Measurements from ENCODE around the gene HDAC4. TPM values are rescaled to one million over a fixed set of nuclear protein-coding genes. Genes with fewer than 3 reads are reported as not detected.

Gene HDAC4
- total and polyA plus RNA-seq, 2 of the 8 experiments (the other 6 are each of a cell fraction or from before 2014, with no cell fraction given) = 15.4 to 31.5 TPM

DNA sequence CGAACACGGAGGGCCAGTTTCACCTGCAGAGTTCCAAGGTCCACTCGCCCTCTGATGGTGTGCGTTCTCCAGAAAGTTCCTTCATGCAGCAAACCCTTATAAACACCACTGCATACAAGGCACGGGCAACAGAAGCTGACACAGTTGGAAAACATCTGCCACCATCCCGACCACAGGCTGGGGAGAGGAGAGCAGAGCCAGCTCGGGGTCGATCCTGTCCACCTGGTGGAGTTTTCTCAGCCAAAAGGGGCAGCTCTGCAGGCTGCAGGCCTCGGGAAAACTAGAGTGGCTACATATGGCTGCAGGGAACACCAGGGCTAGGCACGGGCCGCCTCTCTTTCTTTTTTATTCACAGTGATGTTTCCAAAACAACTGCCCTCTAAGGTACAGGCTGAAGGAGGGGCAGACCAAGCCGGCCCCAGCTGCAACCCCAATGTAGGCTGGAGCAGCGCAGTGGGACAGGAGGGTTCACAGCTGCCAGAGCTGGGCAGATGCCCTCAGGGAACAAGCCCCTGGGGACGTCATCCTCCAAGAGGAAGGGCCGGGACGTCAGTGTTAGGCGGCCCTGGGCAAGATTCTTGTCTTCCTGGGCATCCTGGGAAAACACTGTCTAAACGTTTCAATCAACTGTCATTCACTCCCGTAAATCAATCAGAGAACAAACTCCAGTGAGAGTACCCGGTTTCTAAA lies 278.3 kb downstream of the HDAC4 start:
- no peak overlapping the region for H3K4me3 ChIP-seq (ENCODE audit: extremely low read depth in 1 of 4, insufficient read depth in 2 of 4, low read depth in 3 of 4, low read length in 4 of 4)
- no peak overlapping the region for H2AFZ ChIP-seq (ENCODE audit: low read length)
- H3K27ac ChIP-seq (ENCODE audit: low read depth, low read length) = no peak overlapping the region
- H3K79me1 ChIP-seq (ENCODE audit: low read depth, low read length) = no peaks in the 10 kb centered on the region
- no peak overlapping the region for H2BK120ac ChIP-seq (replicated peaks; ENCODE audit: low read depth, low read length)
- no peak overlapping the region for H3K4me2 ChIP-seq (ENCODE audit: insufficient read depth in 1 of 2, low read depth in 2 of 2, low read length in 2 of 2)
- H3K4me1 ChIP-seq (replicated peaks in 1 of 4; ENCODE audit: control insufficient read depth in 3 of 4, insufficient read depth in 4 of 4, low read length in 3 of 4) = no peaks in the 10 kb centered on the region
- no peaks in the 10 kb centered on the region for H3K23me2 ChIP-seq (ENCODE audit: low read depth, low read length)
- no peak overlapping the region for H3K4ac ChIP-seq (replicated peaks; ENCODE audit: insufficient read length, low read depth, low read length)
- H4K8ac ChIP-seq (ENCODE audit: extremely low read depth, insufficient read depth, low read length) = no peak overlapping the region
- ChIA-PET CTCF (ENCODE audit: partially characterized antibody) (no interaction called here), POLR2A (ENCODE audit: partially characterized antibody) (no interaction called here)
- no peak overlapping the region for H2BK5ac ChIP-seq (ENCODE audit: low read depth, low read length)
- H4K91ac ChIP-seq (replicated peaks; ENCODE audit: insufficient read length, low read length) = no peak overlapping the region
- peaks cover 0 to 6% of the 10 kb centered on the region in 2 experiments; a peak in 1 of 4 replicates for H3K9me3 ChIP-seq (ENCODE audit: insufficient read depth in 2 of 2, low read depth in 1 of 2, low read length in 1 of 2)
- H2BK12ac ChIP-seq (ENCODE audit: low read depth, low read length) = no peak overlapping the region
- no peaks in the 10 kb centered on the region for H3K79me2 ChIP-seq (ENCODE audit: control insufficient read depth in 1 of 2, insufficient read depth in 2 of 2, low read length in 2 of 2)
- no peak overlapping the region for H2BK15ac ChIP-seq (ENCODE audit: low read length)
- H3K56ac ChIP-seq (replicated peaks; ENCODE audit: insufficient read length, low read depth, low read length) = no peak overlapping the region
- DNase-seq (ENCODE audit: low read depth in 1 of 2, low spot score in 2 of 2) = no peak
- H2AK5ac ChIP-seq (ENCODE audit: low read depth, low read length) = no peak overlapping the region
- H4K20me1 ChIP-seq (replicated peaks in 1 of 2; ENCODE audit: control insufficient read depth in 1 of 2, insufficient read depth in 2 of 2, low read length in 2 of 2) = no peaks in the 10 kb centered on the region
- no peak overlapping the region for H3K14ac ChIP-seq (ENCODE audit: insufficient read length)
- no peak overlapping the region for H3K18ac ChIP-seq (ENCODE audit: extremely low read depth, low read length)
- H3K27me3 ChIP-seq (replicated peaks in 1 of 4; ENCODE audit: control insufficient read depth in 3 of 4, extremely low read depth in 1 of 4, insufficient read depth in 3 of 4, low read length in 3 of 4) = no peaks in the 10 kb centered on the region
- H3K23ac ChIP-seq (ENCODE audit: insufficient read length) = no peak overlapping the region
- H3K9ac ChIP-seq (replicated peaks in 1 of 4; ENCODE audit: extremely low read depth in 1 of 4, low read depth in 3 of 4, low read length in 3 of 4) = no peak overlapping the region
- no peak overlapping the region for H2BK20ac ChIP-seq (ENCODE audit: low read length)
- no peak overlapping the region for H4K5ac ChIP-seq (ENCODE audit: insufficient read length, low read depth, low read length)
- peaks cover 9 to 25% (median 19%) of the 10 kb centered on the region in 4 experiments for H3K36me3 ChIP-seq (ENCODE audit: control insufficient read depth in 2 of 4, insufficient read depth in 4 of 4, low read length in 3 of 4)
- no peak for FAIRE-seq
- WGBS, 2 experiments (ENCODE audit: extremely low coverage in 1 of 2, insufficient coverage in 1 of 2, insufficient read length in 1 of 2, insufficient replicate concordance in 2 of 2, low coverage in 1 of 2, low lambda C conversion rate in 2 of 2, missing lambda C conversion rate in 1 of 2) = 91% methylated on average over 18 of the region's 20 CpGs; no CpG with 5 or more reads in 1 of the 2 experiments
- TF ChIP-seq EZH2 (IDR thresholded peaks at IDR 0.05; ENCODE audit: low read depth, low read length, severe bottlenecking) (no peak), RBBP5 (IDR thresholded peaks at IDR 0.05; ENCODE audit: borderline replicate concordance, low read depth, low read length) (no peak), RAD21 (IDR thresholded peaks at IDR 0.05 in 1 of 2, conservative IDR thresholded peaks at IDR 0.05 in 1 of 2; ENCODE audit: low read depth in 2 of 2, low read length in 2 of 2) (no peak), HDAC2 (IDR thresholded peaks at IDR 0.05; ENCODE audit: borderline replicate concordance in 1 of 2, low read depth in 2 of 2, low read length in 2 of 2) (no peak), GTF2F1 (IDR thresholded peaks at IDR 0.05; ENCODE audit: borderline replicate concordance, low read depth, low read length) (no peak), FOSL1 (IDR thresholded peaks at IDR 0.05; ENCODE audit: insufficient read depth, low read depth, low read length) (no peak), SRF (IDR thresholded peaks at IDR 0.05; ENCODE audit: low read depth, low read length) (no peak), SIX5 (IDR thresholded peaks at IDR 0.05; ENCODE audit: low read depth, low read length) (no peak), NRF1 (IDR thresholded peaks at IDR 0.05; ENCODE audit: low read depth, low read length) (no peak), BCL11A (IDR thresholded peaks at IDR 0.05; ENCODE audit: low read depth in 2 of 2, low read length in 2 of 2) (no peak), GABPA (IDR thresholded peaks at IDR 0.05; ENCODE audit: borderline replicate concordance, insufficient read depth, low read length) (no peak)
- TF ChIP-seq, protein P1, sequence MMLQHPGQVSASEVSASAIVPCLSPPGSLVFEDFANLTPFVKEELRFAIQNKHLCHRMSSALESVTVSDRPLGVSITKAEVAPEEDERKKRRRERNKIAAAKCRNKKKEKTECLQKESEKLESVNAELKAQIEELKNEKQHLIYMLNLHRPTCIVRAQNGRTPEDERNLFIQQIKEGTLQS (IDR thresholded peaks at IDR 0.05; ENCODE audit: insufficient read depth, low read depth, low read length) = no peak

Data from H1 (cell line).